Left ventricle myocardium inferior (tissue), 1 donor: ENCODE measurements around the gene CPB2. TPM values are rescaled to one million over a fixed set of nuclear protein-coding genes. Genes with fewer than 3 reads are reported as not detected.

Source experiments
- DNase-seq: peaks from one replicate; pipeline ENCODE4 v3.0.0-alpha.2; 2020
- H3K27ac ChIP-seq: fragments of 200-600 bp; replicated peaks from 2 replicates; pipeline ENCODE4 v1.8.0; 2021
- H3K27me3 ChIP-seq: fragments of 200-600 bp; 2 replicates; pipeline ENCODE4 v1.8.0; 2021; ENCODE audit warnings: low read depth
- H3K36me3 ChIP-seq: fragments of 200-600 bp; 2 replicates; pipeline ENCODE4 v1.8.0; 2021
- H3K4me1 ChIP-seq: fragments of 200-600 bp; 2 replicates; pipeline ENCODE4 v1.8.0; 2021
- H3K4me3 ChIP-seq: fragments of 200-600 bp; 2 replicates; pipeline ENCODE4 v1.8.0; 2021; ENCODE audit warnings: mild to moderate bottlenecking, moderate library complexity
- H3K9me3 ChIP-seq: fragments of 200-600 bp; replicated peaks from 2 replicates; pipeline ENCODE4 v1.8.0; 2021
- intact Hi-C: fragments of 100-400 bp; cut with micrococcal nuclease; formaldehyde crosslinking; loops from one replicate; pipeline ENCODE4 v1.11.0; 2022
- long read RNA-seq: library from polyadenylated mRNA; unstranded; transcript quantifications from one replicate; pipeline ENCODE4 v2.0.0, GENCODE V29; 2021
- total RNA-seq: library from RNA; stranded (reverse); fragmentation: NEBNext Ultra II Directional; extraction: Animal tissue kit (Norgen Biotek cat#: 25700); gene quantifications from one replicate; pipeline ENCODE4 v1.2.1, GENCODE V29; 2021
- TF ChIP-seq, protein P1 (sequence below): fragments of 200-600 bp; IDR thresholded peaks from 2 replicates; pipeline ENCODE4 v1.8.0; 2021; ENCODE audit warnings: antibody characterized with exemption, mild to moderate bottlenecking, borderline replicate concordance
- donor health status: DM: no; HTN: yes; CAD: no; lungs with severe emphysema.

Gene CPB2, protein sequence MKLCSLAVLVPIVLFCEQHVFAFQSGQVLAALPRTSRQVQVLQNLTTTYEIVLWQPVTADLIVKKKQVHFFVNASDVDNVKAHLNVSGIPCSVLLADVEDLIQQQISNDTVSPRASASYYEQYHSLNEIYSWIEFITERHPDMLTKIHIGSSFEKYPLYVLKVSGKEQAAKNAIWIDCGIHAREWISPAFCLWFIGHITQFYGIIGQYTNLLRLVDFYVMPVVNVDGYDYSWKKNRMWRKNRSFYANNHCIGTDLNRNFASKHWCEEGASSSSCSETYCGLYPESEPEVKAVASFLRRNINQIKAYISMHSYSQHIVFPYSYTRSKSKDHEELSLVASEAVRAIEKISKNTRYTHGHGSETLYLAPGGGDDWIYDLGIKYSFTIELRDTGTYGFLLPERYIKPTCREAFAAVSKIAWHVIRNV
- total RNA-seq = not detected
- long read RNA-seq = 0 reads

DNA sequence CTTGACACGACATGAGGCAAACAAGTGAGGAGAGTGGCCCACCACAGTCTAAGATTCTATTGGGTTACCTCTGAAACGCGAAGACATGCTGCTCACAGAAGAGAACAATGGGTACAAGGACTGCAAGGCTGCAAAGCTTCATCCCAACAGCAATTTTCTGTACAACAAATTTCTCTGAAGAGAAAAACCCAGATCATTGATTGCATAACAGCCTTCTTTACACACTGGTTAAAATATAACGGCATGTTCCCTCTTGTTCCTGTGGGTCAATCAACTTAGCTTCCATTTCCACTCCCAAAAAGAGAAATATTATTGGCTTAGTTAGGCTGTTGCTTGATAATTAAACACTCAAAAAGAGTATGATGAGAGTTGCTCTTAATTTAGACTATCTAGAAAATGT, at the start of gene CPB2:
Gene CPB2 (minus strand): TSS at position 166 of the 400 bp plus-strand sequence. CDS start 24 bp downstream, at position 142.
- no peaks in the 10 kb centered on the region for H3K36me3 ChIP-seq
- intact Hi-C loops = no loop called here
- TF ChIP-seq, protein P1, sequence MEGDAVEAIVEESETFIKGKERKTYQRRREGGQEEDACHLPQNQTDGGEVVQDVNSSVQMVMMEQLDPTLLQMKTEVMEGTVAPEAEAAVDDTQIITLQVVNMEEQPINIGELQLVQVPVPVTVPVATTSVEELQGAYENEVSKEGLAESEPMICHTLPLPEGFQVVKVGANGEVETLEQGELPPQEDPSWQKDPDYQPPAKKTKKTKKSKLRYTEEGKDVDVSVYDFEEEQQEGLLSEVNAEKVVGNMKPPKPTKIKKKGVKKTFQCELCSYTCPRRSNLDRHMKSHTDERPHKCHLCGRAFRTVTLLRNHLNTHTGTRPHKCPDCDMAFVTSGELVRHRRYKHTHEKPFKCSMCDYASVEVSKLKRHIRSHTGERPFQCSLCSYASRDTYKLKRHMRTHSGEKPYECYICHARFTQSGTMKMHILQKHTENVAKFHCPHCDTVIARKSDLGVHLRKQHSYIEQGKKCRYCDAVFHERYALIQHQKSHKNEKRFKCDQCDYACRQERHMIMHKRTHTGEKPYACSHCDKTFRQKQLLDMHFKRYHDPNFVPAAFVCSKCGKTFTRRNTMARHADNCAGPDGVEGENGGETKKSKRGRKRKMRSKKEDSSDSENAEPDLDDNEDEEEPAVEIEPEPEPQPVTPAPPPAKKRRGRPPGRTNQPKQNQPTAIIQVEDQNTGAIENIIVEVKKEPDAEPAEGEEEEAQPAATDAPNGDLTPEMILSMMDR = no peak

DNA sequence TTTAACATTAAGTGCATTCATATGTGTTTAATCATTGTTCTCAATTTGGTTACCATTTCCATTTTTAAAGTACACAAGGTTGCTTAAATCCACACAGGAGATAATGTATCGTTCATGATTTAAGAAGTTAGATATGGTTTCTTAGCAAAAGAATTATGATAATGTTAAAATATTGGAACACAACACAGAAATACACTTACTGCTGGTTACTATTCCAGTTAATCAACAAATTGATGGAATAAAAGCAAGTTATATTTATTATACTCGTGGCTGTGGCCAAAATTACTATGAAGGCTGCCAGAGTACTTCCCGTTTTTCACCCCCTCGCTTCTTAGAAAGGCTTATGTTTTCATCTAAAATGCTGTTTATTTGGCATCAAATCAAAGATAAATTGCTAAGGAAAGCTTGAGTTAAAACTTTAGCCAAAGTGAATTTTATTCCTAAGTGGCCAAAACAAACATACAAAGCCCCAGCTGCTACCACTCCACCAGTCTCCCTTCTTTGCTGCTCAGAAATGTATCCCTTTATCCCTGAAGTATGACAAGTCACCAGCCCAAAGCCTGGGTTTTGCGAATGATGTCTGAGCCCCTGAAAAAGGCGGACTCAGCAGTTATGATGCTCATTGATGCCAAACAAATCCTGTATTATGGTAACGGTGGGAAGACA, 49.4 kb upstream of the CPB2 start:
- DNase-seq = no peak

More for the DNA sequence above, at the start of gene CPB2:
- Histone ChIP-seq H3K9me3 (no peaks in the 10 kb centered on the region), H3K4me1 (peaks cover 13% of the 10 kb centered on the region), H3K27ac (no peak within 1 kb of the TSS), H3K27me3 (no peaks in the 10 kb centered on the region), H3K4me3 (no peak within 1 kb of the TSS)
- DNase-seq = no peak

DNA sequence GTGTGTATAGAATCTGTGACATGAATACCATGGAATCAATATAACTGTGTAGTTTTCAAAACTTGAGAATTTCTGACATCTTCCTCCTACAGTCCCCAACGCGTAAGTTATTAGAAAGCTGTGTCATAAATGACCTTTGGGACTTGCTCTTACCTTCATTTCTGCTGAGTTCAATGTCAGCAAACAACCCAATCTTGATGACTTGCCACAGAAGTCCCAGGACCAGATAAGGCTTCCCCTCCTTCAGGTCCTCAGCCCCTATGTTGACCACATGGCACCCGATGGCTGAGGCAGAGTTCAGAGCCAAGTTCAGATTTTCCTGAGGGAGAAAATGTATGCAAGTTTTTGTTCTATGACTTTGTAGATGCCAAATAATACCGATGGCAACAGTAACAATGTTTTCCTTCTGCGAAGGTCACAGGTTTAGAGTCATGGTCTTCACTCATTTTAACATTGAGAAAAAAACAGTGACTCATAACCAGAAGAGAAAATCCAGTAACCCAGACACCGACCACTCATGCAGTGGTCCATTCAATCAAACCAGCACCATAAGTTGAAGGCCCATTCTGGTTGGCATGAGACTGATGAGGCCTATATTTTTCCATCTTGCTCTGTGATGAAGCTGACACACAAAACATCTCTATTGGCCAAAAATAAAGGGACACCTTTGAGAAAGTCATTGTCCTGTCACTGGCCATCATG, 47.9 kb upstream of the CPB2 start:
- no peak for DNase-seq
- peaks cover 19% of the 10 kb centered on the region for H3K27me3 ChIP-seq
- no peaks in the 10 kb centered on the region for H3K36me3 ChIP-seq
- intact Hi-C loops = no loop called here
- H3K27ac ChIP-seq = no peak overlapping the region
- H3K4me1 ChIP-seq = no peaks in the 10 kb centered on the region
- H3K9me3 ChIP-seq = no peaks in the 10 kb centered on the region
- TF ChIP-seq, protein P1 = no peak
- H3K4me3 ChIP-seq = no peak overlapping the region

More for the DNA sequence above, 49.4 kb upstream of the CPB2 start:
- Histone ChIP-seq H3K4me1 (no peaks in the 10 kb centered on the region), H3K4me3 (no peak overlapping the region), H3K27me3 (peaks cover 28% of the 10 kb centered on the region), H3K9me3 (no peaks in the 10 kb centered on the region), H3K36me3 (no peaks in the 10 kb centered on the region), H3K27ac (no peak overlapping the region)
- intact Hi-C loops = no loop called here
- TF ChIP-seq, protein P1 = no peak

DNA sequence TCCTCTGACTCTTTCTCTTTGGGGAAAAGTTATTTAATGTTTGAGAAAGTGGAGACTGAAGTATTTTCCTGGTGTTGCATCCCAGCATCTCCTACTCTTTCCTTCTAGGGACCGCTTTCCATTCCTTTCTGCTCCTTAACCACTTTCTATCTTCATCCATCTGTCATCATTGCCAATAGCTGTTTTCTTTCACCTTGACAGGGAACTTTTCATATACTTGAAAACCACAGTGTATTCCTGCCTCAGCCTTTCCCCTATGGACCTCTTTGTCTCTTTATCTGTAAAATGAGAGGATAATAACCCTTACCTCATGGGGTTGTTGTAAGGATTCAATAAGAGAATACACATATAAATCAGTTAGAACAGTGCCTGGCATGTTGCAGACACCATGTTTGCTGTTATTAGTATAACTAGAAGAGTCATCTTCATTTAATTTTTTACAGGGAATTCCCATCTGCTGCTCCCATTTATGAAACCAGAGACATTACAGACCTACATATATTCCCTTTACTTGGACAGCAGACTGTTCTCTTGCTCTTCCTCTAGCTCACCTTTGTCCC, 45.4 kb upstream of the CPB2 start:
- TF ChIP-seq, protein P1 = no peak
- Histone ChIP-seq H3K27me3 (peaks cover 20% of the 10 kb centered on the region), H3K4me3 (no peak overlapping the region), H3K27ac (no peak overlapping the region), H3K4me1 (no peaks in the 10 kb centered on the region), H3K9me3 (no peaks in the 10 kb centered on the region), H3K36me3 (no peaks in the 10 kb centered on the region)
- intact Hi-C loops = no loop called here
- DNase-seq = no peak

DNA sequence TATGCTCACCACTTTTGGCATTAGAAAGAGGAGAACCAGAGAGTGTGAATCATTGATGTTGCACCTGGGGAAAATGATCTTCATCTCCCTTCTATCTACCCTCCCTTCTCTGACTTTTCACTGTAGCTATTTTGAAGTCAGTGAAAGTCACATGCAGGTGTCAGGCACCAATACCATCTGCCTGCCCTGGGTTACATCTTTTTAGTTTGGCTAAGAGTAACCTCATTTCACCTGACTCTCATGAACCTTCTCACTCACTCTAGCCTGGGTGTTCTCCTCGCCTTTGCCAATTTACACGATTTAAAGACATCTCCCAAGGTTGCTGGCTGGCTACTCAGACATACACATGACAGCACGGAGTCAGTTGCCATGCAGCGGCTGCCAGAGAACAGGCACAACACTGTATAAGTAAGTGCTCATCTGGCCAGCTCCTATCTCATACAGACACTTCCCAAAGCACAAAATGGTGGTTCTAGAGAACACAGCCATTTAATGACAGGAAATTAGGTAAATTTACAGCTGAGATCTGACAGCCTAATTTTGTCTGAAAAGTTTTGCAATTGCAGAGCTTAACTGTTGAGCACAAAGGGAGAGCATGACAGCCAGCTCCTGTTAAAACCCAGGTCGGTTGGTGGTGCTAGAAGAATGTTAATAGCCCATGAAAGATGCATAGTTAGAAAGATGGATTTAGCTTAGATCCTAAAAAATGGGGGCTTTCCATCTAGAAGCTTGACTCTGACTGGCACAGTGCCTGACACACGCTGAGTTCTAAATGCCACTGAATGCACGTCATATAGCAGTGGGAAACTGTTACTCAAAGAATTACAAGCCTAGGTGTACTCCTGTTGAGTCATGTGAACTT, 44.7 kb upstream of the CPB2 start:
- TF ChIP-seq, protein P1 = no peak
- no peak overlapping the region for H3K4me3 ChIP-seq
- intact Hi-C loops = no loop called here
- no peaks in the 10 kb centered on the region for H3K4me1 ChIP-seq
- no peaks in the 10 kb centered on the region for H3K9me3 ChIP-seq
- H3K36me3 ChIP-seq = no peaks in the 10 kb centered on the region
- peaks cover 21% of the 10 kb centered on the region for H3K27me3 ChIP-seq
- no peak for DNase-seq
- no peak overlapping the region for H3K27ac ChIP-seq
